Right lobe of liver (tissue), 4 donors: Measurements from ENCODE around the gene HSPA5.
"Not testable (repeated sequence)": the region's sequence is repeated elsewhere in the genome, so short reads cannot be mapped to it uniquely, and the experiment has no call there.

Source experiments
- POLR2A ChIP-seq: fragments of 450-650 bp; IDR thresholded peaks from one replicate; pipeline ENCODE4 v1.6.1; 2017; ENCODE audit warnings: antibody characterized with exemption, mild to moderate bottlenecking
- TF ChIP-seq, protein P1 (sequence below), 4 donors: fragments of 200-600 bp in 3 of 4; fragments of 450-650 bp in 1 of 4; IDR thresholded peaks; one replicate each; pipeline versions ENCODE4 v1.5.1 to v1.8.0; 2016 to 2022; ENCODE audit warnings: antibody characterized with exemption in 4 of 4, mild to moderate bottlenecking in 2 of 4
- donor health status: DM: no; HTN: no; CAD: no.
- donor health status: DM: no; HTN: no; CAD: no.
- donor health status: DM: no; HTN: yes; CAD: no.

DNA sequence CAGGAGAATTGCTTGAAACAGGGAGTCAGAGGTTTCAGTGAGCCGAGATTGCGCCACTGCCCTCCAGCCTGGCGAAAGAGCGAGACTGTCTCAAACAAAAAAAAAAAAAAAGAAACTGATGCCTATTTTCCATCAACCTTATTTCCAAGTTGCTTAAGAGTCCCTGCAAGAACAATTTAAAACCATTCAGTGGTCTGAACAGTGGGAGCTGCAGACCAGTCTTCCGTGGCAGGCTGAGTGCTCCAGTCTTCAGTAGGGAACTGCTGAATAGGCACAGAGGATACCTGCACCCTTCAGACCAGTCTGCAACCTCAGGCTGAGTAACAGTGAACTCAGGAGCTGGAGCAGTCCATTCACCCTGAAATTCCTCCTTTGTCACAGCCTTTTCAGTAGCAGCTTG, 46.7 kb downstream of the HSPA5 start:
- not testable (repeated sequence) for TF ChIP-seq POLR2A
- TF ChIP-seq, protein P1, sequence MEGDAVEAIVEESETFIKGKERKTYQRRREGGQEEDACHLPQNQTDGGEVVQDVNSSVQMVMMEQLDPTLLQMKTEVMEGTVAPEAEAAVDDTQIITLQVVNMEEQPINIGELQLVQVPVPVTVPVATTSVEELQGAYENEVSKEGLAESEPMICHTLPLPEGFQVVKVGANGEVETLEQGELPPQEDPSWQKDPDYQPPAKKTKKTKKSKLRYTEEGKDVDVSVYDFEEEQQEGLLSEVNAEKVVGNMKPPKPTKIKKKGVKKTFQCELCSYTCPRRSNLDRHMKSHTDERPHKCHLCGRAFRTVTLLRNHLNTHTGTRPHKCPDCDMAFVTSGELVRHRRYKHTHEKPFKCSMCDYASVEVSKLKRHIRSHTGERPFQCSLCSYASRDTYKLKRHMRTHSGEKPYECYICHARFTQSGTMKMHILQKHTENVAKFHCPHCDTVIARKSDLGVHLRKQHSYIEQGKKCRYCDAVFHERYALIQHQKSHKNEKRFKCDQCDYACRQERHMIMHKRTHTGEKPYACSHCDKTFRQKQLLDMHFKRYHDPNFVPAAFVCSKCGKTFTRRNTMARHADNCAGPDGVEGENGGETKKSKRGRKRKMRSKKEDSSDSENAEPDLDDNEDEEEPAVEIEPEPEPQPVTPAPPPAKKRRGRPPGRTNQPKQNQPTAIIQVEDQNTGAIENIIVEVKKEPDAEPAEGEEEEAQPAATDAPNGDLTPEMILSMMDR (IDR thresholded peaks at IDR 0.05) = not testable (repeated sequence)
